ENCODE measurements around the gene CNIH2.
"Not testable (repeated sequence)": the region's sequence is repeated elsewhere in the genome, so short reads cannot be mapped to it uniquely, and the experiment has no call there.

Gene CNIH2

DNA sequence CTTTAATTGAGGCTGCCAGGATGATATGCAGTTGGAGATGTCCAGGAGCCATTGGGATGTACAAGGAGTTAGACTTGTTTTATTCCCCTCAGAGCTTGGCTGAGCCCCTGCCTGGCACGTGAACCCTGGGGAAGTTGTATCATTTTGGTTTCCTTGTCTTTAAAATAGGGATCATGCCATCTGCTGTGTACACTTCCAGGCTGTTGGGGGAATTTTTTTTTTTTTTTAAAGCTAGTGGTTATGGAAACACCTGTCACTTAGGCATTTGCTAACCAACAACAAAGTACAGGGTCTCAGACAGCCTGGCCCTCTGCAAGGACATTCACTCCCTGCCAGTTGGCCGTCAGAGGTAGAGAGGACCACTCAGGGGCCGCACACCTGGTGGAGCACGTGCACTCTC is 18.0 kb upstream of the CNIH2 start:
- DNase-seq, result no peak

DNA sequence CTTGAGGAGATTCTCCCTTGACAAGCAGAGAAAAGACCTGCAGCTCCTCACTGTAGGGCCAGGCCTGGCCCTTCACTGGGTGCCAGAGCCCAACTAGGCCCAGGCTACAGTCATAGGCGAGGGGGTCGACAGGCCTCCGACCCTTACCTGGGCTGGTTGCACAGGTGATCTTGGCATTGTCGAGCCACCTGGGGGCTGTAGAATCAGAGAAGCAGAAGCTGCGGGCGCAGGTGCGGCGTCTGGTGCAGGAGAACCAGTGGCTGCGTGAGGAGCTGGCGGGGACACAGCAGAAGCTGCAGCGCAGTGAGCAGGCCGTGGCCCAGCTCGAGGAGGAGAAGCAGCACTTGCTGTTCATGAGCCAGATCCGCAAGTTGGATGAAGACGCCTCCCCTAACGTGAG is 16.4 kb upstream of the CNIH2 start:
- DNase-seq, result no peak

DNA sequence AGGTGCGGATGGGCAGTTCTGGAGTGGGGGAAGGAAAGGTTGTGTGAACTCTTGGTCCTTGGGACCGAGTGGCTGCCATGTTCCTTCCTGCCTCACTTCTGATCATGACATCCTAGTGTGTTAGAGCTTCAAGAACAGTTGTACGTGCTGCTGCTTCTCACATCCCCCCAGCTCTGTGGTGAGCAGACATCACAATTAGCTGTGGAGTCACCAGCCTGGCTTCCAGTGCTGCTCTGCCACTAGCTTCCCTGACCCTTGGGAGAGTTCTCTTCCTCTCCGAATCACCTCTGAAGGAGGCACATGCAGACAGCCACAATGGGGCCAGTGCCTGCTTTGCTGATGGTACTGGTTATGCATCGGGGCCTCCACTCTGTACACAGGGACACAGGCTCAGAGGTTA is 15.8 kb upstream of the CNIH2 start:
- no peak for DNase-seq

DNA sequence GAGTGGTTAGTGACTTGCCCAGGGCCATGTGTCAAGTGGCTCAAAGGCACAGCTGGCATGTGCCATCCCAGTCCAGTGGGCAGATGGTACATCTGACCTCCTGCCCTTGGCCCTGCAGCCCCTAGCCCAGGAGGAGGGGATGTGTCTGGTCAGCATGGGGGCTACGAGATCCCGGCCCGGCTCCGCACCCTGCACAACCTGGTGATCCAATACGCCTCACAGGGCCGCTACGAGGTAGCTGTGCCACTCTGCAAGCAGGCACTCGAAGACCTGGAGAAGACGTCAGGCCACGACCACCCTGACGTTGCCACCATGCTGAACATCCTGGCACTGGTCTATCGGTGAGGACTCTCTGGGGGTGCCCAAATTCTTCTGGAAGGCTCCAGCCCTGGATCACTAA is 15.3 kb upstream of the CNIH2 start:
- DNase-seq, result no peak

DNA sequence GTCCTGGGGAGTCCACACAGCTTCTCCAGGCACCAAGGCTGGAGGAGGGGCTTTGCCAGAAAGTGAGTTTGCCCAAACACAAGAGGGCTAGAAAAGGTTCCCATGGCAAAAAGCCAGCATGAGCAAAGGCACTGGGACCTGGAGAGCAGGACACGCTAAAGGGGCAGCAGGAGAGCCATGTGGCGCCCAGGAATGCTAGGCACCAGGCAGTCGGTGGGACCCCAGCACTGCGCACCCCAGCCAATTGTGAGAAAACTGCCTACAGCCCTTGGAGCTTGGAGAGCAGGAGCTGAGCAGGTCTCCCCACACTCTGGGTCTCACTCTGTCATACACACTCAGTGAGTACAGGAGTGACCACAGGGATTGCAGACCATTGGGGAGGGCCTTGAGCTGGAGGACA is 14.7 kb upstream of the CNIH2 start:
- DNase-seq, result no peak

DNA sequence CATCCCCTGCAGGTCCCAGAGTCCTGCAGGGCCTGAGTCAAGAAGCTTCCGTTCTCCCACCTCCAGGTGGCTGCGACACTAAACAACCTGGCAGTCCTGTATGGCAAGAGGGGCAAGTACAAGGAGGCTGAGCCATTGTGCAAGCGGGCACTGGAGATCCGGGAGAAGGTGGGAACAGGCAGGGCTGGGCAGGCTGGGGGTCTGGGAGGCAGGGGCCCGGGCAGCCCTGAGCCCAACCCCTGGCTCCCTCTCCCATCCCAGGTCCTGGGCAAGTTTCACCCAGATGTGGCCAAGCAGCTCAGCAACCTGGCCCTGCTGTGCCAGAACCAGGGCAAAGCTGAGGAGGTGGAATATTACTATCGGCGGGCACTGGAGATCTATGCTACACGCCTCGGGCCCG is 14.2 kb upstream of the CNIH2 start:
- DNase-seq, result no peak

DNA sequence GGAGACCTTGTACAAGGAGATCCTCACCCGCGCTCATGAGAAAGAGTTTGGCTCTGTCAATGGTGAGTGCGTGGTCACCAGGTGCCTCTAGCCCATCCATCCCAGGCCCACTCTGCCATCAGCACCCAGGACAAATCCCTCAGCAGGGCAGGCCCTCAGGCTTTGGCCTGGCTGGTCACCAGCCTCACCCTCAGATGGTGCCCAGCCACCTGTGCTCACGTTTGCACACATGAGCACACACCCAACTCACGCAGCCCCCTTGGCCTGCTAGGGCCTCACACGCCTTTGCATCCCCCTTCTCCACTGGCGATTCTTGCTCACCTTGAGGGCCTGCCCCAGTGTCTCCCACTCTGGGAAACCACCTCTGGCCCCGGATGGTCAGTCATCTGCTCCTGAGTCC is 13.6 kb upstream of the CNIH2 start:
- no peak for DNase-seq

DNA sequence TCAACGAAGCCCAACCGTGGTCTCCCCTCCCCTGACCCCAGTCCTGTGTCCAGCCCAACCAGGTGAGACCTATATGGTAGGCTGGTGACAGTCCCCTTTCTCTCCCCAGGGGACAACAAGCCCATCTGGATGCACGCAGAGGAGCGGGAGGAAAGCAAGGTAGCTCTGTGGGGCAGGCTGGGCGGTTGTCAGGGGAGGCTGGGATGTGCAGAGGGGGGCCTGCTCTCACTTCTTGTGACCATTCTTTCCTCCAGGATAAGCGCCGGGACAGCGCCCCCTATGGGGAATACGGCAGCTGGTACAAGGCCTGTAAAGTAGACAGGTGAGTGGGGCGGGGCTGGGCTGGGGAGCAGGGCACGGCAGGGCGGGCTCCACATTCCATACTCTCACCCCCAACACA is 13.1 kb upstream of the CNIH2 start:
- no peak for DNase-seq

DNA sequence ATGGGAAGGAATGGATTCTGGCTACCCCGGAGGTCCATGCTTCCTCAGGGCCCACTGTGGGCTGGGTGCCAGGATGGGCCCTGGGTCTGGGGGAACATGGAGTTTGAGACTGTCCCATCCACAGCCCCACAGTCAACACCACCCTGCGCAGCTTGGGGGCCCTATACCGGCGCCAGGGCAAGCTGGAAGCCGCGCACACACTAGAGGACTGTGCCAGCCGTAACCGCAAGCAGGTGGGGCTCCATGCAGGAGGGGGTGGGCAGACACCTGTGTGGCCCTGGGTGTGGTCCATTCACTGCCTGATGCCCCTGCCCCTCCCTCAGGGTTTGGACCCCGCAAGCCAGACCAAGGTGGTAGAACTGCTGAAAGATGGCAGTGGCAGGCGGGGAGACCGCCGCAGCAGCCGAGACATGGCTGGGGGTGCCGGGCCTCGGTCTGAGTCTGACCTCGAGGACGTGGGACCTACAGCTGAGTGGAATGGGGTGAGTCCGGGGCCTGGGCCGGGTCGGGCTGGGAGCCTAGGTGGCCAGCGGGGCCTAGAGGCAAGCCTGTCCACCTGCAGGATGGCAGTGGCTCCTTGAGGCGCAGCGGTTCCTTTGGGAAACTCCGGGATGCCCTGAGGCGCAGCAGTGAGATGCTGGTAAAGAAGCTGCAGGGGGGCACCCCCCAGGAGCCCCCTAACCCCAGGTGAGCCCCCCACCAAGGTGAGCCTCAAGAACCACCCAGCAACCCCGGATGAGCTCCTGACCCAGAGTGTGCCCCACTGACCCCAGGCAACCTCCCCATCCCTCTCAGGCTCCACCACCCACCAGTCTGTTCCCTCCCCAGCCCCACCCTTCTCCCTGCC is 12.2 kb upstream of the CNIH2 start:
- no peak for DNase-seq

DNA sequence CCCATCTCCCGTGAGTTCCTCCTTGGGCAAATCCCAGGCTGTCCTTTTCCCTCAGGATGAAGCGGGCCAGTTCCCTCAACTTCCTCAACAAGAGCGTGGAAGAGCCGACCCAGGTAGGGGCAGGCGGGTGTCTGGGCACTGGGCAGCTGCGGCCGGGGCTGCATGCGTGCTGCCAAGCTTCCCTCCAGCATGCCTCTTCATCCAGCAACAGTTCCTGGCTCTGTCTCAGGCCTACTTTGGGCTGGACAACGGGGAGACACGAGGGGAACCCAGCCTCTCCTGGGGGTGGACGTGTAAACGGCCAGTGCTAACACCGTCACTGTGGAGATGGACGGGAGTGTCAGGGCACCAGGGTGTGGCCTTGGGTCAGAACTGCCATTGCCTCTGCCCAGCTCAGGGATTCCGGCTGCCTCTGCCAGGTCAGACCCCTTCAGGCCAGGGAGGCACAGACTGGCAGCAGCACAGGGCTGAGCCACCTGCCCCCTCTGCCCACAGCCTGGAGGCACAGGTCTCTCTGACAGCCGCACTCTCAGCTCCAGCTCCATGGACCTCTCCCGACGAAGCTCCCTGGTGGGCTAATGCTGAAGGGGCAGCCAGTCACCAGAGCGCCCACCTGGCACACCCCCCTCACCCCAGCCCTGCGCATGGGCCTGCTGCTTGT is 11.5 kb upstream of the CNIH2 start:
- DNase-seq, result no peak

DNA sequence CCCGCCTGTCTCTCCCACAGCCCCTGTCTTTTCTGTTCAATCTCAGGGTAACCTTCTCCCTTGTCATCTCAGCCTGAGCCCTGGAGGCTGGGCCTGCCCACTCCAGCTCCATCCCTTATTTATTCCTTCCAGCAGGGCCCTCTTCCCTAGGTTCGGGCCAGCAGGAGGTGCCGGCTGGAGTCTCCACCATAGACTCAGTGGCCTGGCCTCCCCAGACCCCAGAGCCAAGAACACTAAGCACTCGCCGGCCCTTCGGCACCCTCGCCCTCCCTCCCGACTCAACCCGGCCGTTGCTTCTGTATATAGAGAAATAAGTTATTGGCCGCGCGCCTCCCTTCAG is 11.0 kb upstream of the CNIH2 start:
- no peak for DNase-seq

DNA sequence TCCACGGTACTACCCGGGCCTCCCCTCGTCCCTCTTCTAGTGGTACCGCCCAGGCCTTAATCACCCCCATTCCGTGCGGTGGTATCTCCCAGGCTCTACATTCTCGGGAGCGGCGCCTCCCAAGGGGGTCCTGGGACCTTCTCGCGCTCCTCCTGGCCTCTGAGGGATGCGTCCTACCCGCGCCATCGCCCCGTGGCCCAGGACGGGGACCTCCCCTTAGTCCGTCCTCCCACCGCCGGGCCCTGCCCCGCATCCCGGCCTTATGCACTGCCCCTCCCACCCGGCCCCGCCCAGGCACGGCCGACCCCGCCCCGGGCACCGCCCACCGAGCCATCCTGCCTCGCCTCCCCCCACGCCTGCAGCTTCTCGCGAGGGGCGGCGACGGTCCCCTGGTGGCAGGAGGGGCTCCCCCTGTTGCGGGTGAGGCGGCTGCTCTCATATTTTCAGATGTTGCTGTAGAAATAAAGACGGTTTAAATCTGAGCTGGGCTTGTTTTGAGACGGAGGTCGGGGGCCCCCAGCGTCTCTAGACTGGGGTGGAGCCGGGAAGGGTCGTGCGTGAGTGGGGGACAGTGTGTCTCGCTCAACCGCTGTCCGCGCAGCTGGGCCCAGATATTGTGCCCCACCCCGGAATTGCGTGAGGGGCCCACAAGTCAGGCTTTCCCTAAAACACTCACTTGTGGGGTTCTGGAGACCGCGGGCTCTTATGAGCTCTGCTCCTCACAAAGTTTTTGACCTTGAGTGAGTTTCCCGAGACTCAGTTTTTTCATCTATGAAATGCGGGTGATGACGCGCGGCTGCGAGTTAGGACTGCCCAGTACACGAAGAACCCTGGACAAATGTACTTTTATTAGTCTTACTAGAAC is 10.4 kb upstream of the CNIH2 start:
- peak; percentile 72 to 78 for DNase-seq

DNA sequence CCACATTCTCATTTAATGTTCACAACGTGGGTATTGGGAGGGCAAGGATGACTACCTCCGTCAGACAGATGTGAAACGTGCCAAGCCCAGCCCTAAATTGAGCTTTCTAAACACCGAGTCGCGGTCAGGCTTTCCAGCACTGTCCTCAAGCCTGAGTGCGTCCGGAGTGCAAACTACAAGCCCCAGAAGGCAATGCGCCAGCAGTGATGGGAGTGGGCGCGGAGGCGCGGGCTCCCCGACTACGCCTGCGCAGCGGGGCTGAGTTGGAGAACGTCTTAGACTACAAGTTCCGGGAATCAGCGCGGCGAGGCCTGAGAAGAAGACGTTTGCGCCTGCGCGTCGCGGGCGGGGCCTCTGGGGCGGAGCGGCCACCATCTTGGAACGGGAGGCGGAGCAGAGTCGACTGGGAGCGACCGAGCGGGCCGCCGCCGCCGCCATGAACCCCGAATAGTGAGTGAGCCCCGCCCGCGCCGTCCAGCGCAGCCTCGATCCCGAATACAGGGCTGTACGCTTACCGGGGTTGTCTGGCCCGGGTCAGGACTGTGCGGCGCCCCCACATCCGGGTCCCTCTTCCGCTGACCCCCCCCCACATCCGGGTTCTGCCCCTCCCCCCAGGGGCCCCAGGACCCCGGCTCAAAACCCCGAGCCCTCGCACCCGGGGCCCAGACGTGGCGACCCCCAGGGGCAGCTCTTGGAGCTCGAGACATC is 9.6 kb upstream of the CNIH2 start, which contains the start of gene RAB1B:
TSS of gene RAB1B (plus strand) at position 396 of the 708 bp plus-strand sequence. CDS start at position 437, 41 bp downstream.
- peak; percentile 97 to 98 for DNase-seq

DNA sequence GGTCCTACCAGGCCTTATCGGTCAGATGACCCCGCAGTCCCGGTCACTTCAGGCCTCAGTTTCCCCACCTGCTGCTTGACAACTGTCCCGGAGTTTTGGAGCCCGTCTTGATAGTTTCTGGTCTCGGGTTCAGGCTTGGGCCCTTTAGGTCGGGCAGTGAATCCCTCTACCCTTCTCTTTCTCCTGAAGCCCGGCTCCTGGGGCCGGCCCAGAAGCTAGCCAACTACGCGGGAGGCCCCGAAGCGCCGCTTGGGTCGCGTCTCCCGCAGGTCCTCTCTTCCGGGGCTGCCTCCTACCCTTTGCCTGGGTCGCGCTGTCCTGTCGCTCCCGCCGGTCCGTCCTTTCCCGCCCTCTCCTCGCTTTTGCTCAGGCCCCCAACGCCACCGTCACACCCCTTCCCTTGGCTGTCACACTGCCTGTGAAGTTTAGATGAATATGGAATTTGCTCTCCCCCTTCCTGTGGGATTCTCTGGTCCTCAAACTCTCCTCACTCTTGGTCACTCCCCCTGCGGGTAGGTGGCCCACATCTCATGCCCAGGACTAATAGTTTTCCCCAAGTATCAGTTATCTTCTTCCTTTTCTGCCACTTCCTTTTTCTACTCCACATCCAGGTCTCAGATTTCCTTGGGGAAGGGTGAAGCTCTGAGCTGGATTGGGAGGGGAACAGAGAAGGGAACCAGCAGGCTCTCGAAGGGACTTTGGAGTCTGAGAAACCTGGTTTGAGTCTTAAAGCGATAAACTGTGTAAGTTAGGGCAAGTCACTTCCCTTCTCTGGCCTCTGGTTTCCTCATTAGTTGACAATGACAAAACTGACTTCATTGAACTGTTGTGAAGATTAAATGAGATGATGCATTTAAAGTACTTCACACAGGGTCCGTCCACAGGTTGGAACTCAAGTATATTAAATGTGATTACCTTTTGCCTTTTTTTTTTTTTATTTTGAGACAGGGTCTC is 8.7 kb upstream of the CNIH2 start:
- peak; percentile 40 to 65 for DNase-seq

DNA sequence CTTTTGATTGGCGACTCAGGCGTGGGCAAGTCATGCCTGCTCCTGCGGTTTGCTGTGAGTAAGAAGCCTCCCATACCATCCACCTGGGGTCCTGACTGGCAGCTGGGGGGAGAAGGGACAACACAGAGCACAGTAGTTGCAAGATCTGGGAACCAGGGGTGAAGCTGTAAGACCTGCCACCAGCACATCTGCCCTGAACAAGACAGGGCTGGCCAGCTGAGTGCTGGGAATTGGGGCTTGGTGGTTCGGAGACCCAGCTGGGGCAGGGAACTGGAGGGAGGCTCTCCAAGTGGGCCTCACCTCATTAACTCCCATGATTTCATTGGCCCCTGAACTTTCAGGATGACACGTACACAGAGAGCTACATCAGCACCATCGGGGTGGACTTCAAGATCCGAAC is 6.2 kb upstream of the CNIH2 start:
- DNase-seq, result no peak

DNA sequence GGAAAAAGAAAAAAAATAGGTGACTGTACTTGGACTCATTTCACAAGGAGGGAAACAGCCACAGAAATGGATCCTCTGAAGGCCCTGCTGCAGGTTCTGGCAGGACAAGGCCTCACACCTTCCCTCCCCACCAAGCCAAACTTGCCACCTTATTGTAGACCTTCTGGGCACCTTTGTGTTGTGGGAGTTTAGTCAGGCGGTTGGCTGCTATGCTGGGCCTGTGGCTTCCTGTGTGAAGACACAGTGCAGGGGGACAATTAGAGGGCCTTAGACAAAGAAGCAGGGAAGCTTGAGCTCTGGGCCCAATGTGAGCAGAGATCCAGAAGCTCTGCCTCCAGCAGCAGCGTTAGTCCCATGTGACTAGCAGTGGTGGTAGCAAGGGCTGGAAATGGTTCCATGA is 5.4 kb upstream of the CNIH2 start:
- DNase-seq, result no peak

DNA sequence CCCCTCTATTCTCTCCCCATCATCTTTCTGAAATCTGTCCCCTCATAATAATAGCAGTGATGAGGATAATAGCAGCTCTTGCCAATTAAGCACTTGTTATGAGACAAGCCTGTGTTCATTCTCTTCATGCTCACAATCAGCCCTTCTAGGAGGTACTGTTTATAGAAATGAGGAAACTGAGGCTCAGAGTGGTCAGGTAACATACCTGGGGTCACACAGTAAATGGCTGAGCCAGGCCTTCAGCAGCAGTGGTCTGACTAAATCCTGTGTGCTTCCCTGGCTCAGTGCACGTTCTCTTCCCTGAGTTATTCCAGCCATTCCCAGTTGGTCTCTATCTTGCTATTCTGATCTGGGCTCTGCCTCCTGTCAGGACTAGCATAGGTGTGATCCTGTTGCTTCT is 3.8 kb upstream of the CNIH2 start:
- DNase-seq, result no peak

DNA sequence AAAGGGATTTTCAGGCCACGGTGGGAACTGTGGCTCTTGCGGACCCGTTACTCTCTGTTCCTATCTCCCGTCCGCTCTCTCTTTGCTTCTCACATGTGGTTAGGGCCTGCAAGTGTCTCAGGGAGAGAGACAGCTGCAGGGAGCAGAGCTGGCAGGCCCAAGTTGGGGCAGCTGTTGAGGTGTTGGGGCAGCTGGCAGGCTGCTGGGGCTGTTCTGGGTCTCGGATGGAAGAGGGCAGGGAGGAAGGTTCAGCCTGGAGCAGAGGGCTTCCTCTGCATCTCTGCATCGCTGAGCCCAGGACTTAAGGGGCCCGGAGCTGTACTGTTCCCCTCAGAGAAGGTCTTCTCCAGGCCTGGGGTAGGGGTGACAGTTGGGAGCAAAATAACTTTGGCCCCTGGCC is 2.6 kb upstream of the CNIH2 start:
- DNase-seq, result no peak

DNA sequence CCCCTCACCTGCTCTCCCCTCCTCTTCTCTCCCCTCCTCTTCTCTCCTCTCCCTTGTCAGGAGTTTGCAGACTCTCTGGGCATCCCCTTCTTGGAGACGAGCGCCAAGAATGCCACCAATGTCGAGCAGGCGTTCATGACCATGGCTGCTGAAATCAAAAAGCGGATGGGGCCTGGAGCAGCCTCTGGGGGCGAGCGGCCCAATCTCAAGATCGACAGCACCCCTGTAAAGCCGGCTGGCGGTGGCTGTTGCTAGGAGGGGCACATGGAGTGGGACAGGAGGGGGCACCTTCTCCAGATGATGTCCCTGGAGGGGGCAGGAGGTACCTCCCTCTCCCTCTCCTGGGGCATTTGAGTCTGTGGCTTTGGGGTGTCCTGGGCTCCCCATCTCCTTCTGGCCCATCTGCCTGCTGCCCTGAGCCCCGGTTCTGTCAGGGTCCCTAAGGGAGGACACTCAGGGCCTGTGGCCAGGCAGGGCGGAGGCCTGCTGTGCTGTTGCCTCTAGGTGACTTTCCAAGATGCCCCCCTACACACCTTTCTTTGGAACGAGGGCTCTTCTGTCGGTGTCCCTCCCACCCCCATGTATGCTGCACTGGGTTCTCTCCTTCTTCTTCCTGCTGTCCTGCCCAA is 1.9 kb upstream of the CNIH2 start:
- DNase-seq, result no peak

DNA sequence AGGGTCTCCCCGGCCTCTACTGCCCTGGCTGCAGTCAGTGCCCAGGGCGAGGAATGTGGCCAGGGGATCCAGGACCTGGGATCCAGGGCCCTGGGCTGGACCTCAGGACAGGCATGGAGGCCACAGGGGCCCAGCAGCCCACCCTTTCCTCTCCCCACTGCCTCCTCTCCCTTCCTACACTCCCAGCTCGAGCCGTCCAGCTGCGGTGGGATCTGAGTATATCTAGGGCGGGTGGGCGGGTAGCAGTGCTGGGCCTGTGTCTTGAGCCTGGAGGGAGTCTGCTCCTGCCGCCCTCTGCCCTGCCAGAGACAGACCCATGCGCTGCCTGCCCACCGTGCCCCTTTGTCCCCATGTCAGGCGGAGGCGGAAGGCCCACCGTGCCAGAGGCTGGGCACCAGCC is 1.4 kb upstream of the CNIH2 start:
- not testable (repeated sequence) for DNase-seq

DNA sequence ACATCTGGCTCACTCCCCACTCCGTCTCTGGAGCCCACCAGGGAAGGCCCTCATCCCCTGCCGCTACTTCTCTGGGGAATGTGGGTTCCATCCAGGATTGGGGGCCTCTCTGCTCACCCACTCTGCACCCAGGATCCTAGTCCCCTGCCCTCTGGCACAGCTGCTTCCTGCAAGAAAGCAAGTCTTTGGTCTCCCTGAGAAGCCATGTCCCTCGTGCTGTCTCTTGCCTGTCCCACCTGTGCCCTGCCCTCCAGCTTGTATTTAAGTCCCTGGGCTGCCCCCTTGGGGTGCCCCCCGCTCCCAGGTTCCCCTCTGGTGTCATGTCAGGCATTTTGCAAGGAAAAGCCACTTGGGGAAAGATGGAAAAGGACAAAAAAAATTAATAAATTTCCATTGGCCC is 911 bp upstream of the CNIH2 start:
- DNase-seq, result not testable (repeated sequence)

All from Kasumi-1 (cell line).